A549 (cell line): Measurements from ENCODE around the gene PRDM15.

Experiments
- EP300 ChIP-seq, 2 experiments: fragments of >200 bp; sonication (Bioruptor Twin); formaldehyde crosslinking; IDR thresholded peaks; 2 replicates in 1 of 2; 3 replicates in 1 of 2; pipeline ENCODE4 v1.6.1; 2016 to 2017
- HOXA7 ChIP-seq: fragments of 250-450 bp; sonication (Bioruptor Pico); IDR thresholded peaks from 2 replicates; pipeline ENCODE4 v1.5.0; 2020; ENCODE audit warnings: mild to moderate bottlenecking, moderate library complexity

- TF ChIP-seq HOXA7 (CRISPR knock-in tag) (no peak), EP300 (IDR thresholded peaks at IDR 0.05) (no peak)
These were observed 109.6 kb downstream of the PRDM15 start for GRCh38 chr21:41769521-41769920.
